Measurements from ENCODE around the gene MTCL3.
A peak's percentile ranks its signal among the peaks of the same experiment; 100 is the strongest.
"Not testable (repeated sequence)": the region's sequence is repeated elsewhere in the genome, so short reads cannot be mapped to it uniquely, and the experiment has no call there.

The MTCL3 gene

DNA sequence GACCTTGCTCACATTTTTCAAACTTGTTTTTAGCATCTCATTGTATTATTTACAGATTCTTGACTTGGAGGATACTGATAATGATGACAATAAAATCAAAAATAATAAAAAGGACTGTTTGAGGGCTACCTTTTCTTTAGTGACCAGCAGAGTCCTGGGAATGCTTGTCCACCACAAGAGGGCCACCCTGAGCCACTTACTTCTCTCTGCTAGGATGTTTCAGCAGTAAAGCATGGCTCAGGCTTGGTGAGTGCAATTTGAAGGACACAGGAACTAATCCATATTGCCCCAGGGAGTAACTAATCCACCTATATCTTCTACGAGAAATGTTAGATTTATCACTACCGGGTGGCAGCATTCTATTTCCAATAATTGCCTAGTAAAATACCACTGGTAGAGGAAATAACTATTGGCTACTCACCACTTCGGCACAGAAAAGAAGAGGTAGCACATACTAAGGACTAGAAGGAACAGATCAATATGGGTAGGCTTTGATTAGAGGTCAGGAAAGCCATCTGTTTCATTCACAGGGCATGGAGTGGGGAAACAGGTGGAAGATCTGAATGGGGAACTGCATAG is 54.2 kb downstream of the MTCL3 start:
- DNase-seq, result peak; percentile 66

DNA sequence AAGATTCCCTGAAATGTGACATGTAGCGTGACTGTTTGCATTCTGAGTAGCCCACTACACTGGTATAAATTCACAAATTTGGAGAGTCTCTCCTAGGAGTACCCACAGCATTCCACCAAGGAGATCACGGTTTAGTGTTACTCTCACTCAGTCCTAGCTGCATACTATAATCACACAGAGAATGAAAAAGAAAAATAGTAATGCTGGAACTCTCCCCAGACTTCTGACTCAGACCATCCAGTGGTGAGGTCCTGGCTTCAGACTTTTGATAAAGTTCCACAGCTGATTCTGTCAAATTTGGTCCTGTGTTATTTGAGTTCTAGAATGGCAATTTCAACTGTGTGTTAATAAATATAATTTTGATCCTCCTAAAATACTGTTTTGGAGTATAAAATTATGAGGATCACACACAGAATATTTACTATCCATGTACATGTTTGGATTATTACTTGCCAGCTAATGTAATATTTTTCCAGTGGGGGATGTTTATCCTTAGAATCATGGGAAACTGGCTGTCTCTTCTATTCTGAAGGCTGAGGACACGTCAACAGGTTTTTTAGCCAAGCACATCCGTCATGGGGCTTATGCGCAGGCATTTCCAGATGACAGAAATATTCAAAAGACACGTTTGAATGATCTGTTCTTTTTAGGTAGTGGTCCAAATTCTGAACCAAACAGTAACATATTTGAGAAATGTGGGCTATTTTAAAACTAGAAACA is 54.8 kb downstream of the MTCL3 start:
- DNase-seq, result peak; percentile 76

DNA sequence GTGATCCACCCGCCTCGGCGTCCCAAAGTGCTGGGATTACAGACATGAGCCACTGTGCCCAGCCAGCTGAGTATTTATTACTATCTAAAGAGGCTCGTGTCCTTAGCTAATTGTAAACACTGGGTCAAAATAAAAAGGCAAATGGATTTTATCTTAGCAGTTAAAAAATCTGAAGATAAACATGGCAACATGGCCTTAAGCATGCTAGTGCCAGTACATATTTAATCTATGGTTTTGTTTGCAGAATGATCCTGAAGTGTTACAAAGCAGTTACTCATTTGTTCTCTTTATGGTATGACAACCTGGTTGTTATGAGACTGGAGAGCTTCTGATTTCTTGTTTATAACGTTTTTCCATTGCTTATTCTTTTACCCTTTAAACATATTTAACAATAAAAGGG is 56.1 kb downstream of the MTCL3 start:
- DNase-seq, result no peak

DNA sequence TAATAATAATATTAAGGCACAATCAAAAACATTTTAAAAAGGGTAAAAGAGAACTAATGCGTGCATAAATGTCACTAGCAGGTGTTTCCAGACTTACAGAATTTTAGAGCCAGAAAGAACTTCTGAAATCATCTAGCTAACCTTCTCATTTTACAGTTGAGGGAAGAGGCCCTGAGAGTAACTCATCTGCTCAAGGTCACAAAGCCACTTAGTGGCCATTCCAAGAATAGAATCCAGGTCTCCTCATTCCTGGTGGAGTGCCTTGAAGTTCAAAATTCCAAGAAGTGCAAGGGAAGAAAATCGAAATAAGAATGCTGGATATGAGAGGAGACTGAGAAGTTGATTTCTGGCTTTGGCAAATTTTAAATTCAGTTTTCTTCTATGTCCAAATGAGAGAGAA is 56.8 kb downstream of the MTCL3 start:
- peak; percentile 18 for DNase-seq

DNA sequence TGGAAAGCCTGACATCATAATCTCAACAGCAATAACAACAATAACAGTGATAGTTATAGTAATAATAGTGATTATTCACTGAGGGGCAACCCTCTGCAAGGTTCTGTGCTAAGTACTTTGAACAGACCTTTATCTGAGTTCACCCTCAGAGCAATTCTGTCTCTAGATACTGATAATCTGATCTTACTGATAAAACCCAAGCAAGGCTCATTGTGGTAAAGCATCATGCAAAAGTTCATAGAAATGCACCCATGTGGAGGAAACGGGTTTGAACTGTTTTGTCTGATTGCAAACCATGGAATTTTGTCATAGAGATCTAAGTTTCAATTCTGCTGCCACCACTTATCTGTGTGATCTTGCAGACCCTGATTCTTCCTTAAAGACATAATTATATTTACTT is 58.7 kb downstream of the MTCL3 start:
- no peak for DNase-seq

DNA sequence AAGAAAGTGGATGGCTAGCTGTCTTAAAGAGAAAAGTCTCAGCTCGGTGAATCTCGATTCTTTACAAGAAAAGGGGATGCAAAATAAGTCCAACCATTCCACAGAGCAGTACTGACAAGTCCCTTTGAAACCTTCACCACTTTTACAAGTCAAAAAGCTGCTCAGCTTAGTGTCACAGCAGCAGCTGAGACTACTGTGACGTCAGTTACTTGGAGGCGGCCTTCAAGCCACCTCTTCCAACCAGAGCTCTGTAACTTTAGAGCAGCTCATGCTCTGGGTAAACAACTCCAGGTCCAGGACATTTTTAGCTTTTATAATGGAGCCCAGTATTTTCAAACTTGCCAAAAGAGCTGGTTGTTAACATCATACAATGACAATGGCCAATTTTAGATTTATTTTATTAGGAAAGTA is 59.9 kb downstream of the MTCL3 start, which contains the start of gene KIAA0408:
KIAA0408 (minus strand) TSS at position 159 of the 411 bp plus-strand sequence. CDS start 5,408 bp downstream, outside the sequence.
- DNase-seq, result peak; percentile 61

DNA sequence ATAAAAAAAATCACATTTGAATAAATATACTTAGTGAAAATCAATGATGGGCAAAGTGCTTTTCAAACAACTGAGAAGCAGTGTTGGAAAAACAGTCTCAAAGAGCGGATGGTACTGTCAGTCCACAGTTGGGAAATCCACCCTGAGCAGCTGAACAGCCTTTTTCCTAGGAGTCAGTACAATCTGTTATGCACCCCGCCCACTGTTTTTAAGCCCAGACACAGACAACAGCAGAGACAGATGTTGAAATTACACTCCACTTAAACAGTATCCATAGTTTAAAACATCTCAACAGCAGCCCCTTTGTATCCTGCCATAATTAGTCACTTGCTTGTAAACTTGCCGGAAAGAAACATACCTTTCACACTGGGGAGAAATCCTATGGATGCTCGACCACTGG is 60.3 kb downstream of the MTCL3 start:
- DNase-seq, result peak; percentile 54

DNA sequence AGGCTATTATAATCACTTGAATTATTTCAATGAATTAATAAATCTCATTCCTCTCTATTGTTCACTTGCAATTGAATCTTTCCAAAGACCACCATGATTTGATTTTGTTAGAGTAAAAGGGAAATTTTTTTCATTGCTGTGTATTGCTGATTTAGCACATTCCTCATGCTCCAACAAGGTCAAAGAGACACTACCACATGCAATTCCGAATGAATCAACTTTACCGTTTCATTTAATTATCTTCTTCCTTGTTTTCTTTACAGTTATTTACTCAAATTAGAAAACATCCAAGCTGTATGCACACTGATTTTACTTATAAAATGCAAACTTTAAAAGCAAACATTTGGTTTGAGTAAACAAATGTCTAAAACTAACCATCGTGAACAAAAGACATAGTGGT is 60.9 kb downstream of the MTCL3 start:
- DNase-seq, result no peak

DNA sequence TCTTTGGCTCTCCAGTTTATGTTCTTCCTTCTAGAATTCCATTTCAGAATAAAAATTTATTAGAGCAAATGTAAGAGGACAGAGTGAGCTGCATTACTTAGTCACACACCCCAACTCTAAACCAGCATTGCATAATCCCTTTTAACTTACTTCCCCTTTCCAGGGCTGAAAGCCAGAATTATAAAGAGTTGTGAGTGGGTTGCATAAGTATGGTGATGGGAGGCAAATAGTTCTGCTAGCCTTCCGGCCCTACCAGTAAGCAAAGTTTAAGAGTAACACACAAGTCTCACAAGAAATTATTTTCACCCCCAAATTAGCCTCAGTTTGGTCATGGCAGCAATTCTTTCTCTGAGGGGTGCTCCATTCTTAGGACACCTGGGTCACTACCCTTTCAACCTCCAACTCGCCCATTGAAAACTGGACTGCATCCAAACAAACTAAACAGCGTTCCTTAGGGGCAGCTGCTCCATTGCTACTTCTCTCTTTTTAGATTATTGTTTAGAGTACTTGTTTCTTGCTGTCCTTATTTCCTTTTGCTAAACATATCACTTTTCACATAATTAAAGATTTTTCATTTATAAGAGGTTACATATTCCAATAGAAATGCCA is 61.6 kb downstream of the MTCL3 start:
- peak; percentile 83 for DNase-seq

DNA sequence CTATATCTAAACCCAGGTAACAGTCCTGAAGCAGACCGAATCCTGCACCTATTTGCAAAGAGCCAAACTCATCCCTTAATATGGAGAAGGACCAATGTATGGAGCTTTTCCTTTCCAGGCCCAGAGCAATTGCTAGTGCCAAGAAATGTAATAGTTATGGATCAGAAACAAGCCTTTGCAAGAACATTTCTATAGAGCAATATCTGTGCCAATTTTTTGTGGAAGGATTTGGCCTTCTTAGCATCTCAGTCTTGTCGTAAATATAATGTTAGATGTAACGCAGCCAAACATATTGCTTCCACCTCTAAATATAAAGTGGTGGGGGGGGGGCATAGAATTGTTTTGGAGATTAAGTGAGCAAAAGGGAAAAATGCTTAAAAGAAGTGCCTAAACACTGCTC is 62.7 kb downstream of the MTCL3 start:
- no peak for DNase-seq

DNA sequence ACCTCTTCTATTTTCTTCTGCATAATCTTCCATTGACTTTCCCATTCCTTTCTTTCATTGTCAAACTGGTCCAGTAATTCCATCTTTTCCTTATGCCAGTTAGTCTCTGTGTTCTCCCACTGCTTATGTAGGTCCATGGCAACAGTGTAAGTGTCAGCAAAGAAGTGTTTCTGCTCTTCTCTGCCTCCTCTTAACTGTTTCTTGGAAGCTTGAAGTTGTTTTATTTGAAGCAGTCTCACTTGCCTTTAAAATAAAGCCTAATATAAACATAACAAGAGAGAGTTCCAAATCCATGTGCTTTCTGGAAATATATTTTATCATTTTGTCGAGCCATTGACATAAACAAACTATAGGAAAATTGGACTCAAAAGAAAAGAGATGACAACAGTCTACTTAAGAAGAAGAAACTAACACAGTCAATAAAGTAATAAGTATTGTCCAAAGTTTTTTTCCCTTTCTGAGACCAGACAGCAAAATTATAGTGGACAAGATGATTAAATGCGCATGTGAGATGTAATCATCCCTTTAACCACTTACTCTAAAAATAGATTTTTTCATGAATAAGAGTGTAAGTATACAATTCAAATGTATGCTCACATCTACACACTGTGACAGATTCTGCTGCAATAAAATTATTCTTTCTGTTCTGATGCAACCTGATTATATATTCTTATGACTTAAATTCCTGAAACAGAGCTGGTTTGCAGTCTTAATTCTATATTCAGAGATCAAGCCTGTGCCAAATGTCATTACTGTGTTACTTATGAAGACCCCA is 65.1 kb downstream of the MTCL3 start:
- DNase-seq, result no peak

DNA sequence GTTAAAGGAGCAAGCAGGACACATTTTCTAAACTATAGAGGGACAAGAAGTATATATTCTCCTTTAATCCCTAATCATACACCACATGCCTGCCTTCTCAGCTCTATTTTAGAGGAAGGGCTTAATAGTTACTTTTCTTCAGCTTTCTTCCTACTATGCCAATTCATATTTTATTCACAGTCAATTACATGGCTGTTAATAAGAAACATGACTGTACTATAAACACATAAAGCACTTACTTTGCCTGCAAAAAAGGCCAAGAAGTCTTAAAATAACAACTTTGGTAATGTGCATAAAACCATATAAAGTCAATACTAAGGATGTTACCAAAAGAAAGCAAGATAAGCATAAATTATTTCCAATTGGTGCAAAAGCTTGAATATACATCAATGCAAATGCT is 66.3 kb downstream of the MTCL3 start:
- no peak for DNase-seq

DNA sequence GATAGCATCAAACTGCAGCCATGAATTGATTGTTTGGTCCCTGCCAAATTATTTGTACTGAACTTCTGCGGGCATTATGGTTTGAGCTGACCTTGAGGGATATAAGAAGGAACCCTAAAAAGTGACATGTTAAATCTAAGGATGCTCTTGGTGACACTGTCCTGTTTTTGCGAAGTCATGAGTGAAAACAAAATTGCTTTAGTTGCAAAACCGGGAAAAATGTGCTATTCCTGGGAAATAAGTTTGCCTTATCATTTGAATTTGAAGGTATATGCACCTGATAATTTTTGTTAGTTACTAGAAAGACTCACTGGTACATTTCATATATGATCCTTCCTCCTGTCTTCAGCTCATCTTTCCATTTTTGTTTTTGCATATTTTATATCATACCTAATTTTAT is 67.7 kb downstream of the MTCL3 start:
- DNase-seq, result no peak

DNA sequence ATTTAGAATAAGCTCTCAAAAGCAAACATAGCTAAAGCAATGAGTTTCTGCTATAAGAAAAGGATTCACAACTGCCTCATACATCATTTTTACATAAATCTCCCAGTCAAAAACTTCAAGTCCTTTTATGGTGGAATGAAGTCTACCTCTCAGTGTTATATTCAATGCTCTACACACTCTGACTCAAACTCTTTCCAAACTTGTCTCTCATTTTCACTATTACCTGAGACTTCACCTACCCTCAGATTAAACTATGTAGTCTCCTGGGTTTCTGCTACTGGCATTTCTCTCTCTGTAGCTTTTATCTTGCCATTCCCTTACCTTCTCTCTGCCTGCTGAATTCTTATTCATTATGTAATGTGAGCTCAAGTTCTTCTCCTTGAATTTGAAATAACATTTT is 71.4 kb downstream of the MTCL3 start:
- no peak for DNase-seq

DNA sequence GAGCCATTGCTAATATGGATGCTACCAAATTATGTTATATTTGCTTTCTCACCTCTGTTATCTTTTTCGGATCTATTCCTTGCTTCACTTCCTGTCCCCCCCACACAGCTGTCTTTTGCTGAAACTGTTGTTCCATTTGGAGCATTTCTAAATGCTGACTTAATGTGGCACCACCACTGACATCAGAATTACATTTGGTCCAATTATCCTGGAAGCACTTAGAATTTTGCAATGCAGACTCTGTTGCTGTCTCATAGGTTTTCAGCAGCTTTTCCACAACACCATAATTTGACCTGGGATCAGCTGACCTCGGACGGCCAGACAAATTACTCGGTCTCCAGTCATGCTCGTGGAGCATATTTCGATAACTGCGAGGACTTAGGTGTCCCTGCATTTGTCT is 72.8 kb downstream of the MTCL3 start:
- no peak for DNase-seq

DNA sequence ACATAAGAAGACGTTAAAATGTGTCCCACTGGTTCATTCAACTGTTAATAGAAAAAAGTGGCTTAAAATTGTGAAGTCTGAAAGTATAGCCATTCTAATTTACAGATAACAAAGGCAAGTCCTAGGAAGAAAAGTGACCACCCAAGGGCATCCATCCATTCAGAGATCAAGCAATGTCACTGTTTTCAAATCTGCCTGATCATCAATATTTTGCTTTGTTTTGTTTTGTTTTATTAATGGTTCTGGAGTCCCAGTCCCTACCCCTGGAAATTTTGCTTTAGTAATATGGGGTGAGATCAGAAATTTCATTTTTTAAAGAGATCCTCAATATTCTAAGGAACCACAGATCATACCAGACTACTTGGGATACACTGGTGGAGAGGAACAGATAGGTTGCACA is 77.3 kb downstream of the MTCL3 start:
- no peak for DNase-seq

DNA sequence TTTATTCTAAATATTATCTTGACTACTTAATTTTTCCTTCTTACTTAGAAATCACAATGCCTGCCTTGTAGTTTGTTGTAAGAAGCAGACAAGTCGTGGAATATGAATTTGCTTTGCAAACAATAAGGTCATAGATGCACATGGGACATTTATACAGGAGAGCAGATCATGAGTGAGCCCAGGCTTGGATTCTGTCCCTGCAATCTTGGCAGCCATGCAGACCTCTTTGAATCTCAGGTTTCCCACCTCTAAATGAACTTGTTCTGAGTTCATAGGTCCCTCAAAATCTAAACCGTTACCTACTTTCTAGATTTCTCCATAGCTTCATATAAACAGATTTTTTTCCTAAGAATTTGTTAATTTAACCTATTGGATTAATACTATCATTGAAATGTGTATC is 79.4 kb downstream of the MTCL3 start:
- no peak for DNase-seq

DNA sequence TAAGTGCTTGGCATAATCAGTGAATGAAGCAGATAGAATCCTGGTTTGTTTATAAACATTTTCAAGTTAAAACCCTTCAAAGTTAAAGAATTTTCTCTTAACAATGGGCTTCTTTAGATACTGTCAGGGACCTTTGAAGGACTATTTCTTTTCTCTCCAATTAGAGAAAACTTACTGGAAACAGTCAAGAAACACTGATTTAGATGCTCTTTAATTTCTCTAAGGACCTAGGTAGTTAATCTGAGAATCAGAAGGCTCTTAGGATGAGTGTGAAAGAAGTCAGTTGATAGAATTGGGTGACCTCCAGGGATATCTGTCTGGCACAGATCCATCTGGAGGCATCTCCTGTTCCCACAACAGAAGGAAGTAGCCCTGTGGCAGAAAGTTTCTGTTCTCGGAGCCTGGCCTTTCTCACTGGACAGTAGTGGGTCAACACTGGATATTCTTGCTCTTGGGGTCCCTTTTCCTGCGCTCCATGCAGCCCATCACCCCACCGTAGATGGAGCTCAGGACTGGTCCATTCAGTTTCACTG is 82.5 kb downstream of the MTCL3 start:
- no peak for DNase-seq

DNA sequence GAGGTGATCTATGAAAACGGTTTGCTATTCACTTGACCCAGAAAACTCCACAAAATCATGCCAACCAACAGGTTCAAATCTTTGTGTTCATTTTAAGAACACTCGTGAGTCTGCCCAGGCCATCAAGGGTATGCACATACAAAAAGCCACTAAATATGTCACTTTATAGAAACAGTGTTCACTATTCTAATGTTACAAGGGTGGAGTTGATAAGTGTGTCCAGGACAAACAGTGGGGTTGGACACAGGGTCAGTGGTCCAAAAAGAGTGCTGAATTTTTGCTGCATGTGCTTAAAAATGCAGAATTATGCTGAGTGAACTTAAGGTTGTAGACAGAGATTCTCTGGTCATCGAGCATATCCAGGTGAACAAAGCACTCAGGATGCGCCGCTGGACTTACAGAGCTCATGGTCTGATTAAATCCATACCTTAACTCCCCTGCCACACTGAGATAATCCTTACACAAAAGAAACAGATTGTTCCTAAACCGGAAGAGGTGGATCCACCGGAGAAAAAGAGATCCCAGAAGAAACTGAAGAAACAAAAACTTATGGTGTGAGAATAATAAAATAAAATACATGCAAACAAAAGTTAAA is 83.4 kb downstream of the MTCL3 start:
- DNase-seq, result no peak

DNA sequence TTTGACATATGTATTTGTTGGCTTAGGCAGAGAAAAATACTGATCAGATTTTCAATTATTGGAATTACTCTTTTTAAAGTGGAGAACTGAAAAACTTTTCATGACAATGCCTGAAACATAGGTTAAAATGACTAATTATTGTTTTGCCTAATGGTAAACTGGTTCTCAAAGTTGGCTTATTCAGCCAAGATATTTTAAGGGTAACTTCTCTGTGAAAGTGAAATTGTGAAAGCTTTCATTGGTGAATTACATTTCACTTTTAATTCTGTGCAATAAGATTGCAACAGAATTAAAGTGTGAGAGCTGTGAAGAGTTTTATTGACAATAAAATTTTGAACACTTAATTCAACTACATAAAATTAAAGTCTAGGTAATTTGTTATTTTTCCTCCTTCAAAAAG is 84.5 kb downstream of the MTCL3 start:
- DNase-seq, result no peak

DNA sequence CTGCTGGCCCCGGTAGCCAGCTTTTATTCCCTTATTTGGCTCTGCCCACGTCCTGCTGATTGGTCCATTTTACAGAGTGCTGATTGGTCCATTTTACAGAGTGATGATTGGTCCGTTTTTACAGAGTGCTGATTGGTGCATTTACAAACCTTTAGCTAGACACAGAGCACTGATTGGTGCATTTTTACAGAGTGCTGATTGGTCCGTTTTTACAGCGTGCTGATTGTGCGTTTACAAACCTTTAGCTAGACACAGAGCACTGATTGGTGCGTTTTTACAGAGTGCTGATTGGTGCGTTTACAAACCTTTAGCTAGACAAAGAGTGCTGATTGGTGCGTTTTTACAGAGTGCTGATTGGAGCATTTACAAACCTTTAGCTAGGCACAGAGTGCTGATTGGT is 90.6 kb downstream of the MTCL3 start:
- DNase-seq, result not testable (repeated sequence)

DNA sequence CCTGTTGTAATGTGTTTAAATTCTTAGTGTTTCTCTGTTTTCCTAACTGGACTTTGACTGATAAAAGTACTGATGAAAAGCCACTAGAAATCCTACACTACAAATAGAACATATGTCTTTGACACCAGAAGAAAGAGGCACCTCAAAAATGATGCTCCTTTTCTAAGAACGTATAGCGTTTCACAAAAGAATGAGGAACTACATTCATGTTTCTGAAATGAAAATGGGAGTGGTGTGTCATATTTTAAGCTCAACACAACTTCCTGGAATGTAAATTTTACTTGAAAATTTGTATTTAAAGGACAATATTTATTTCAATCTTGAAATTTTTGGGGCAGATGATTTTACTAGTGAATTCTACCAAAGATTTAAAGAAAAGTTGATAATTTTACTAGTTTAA is 95.2 kb downstream of the MTCL3 start:
- DNase-seq, result no peak

Data from HCEC 1CT (cell line).